Measurements from ENCODE around the gene GALM.

- TF ChIP-seq, protein P1, sequence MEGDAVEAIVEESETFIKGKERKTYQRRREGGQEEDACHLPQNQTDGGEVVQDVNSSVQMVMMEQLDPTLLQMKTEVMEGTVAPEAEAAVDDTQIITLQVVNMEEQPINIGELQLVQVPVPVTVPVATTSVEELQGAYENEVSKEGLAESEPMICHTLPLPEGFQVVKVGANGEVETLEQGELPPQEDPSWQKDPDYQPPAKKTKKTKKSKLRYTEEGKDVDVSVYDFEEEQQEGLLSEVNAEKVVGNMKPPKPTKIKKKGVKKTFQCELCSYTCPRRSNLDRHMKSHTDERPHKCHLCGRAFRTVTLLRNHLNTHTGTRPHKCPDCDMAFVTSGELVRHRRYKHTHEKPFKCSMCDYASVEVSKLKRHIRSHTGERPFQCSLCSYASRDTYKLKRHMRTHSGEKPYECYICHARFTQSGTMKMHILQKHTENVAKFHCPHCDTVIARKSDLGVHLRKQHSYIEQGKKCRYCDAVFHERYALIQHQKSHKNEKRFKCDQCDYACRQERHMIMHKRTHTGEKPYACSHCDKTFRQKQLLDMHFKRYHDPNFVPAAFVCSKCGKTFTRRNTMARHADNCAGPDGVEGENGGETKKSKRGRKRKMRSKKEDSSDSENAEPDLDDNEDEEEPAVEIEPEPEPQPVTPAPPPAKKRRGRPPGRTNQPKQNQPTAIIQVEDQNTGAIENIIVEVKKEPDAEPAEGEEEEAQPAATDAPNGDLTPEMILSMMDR (IDR thresholded peaks at IDR 0.05; ENCODE audit: low read length), result no peak
- TF ChIP-seq EZH2 (IDR thresholded peaks at IDR 0.05; ENCODE audit: borderline replicate concordance, low read length), result no peak
Observed at GRCh38 chr2:38731684-38732221, 65.8 kb downstream of the GALM start.
